NOMO-1 treated with dmso at 0.1 percent for 144 hours (cell line): ENCODE results near the gene SLAMF9.
"Not testable (repeated sequence)": the region's sequence is repeated elsewhere in the genome, so short reads cannot be mapped to it uniquely, and the experiment has no call there.

Experiments
- DNase-seq: peaks from one replicate; lab custom pipeline; 2025; ENCODE audit not compliant: unreplicated experiment; lab: John Stamatoyannopoulos, UW

SLAMF9 gene

DNA sequence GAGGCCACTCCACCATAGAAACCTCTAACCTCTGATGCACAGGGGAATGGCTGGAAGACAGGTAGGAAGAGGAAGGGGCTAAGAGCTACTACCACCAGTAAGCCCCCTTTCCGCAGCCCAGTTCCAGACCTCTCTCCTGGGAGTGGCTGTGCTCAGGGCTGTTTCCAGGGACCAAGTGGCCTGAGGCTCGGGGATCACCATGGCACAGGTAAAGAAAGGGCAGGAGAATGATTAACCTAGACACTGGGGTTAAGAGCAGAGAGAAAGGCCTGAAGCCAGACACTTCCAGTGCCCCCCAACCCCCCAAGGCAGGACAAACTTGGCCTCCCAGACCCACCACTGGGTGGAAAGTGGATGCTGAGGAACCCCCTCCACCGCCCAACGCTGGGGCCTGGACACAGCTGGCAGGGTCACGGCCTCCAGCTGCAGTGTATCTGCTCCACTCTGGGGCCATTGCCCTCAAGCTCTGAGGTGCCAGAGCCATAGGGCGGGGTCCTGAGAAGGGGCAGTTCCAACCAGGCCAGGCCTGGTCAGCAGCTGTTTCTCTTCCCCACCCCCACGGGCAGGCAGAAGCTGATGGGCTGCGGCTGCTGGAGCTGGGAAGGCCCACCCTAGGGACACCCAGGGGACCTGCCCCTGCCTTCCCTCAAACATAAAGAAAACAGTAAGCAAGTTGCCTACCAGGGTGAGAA, 31.4 kb downstream of the SLAMF9 start:
- no peak for DNase-seq

DNA sequence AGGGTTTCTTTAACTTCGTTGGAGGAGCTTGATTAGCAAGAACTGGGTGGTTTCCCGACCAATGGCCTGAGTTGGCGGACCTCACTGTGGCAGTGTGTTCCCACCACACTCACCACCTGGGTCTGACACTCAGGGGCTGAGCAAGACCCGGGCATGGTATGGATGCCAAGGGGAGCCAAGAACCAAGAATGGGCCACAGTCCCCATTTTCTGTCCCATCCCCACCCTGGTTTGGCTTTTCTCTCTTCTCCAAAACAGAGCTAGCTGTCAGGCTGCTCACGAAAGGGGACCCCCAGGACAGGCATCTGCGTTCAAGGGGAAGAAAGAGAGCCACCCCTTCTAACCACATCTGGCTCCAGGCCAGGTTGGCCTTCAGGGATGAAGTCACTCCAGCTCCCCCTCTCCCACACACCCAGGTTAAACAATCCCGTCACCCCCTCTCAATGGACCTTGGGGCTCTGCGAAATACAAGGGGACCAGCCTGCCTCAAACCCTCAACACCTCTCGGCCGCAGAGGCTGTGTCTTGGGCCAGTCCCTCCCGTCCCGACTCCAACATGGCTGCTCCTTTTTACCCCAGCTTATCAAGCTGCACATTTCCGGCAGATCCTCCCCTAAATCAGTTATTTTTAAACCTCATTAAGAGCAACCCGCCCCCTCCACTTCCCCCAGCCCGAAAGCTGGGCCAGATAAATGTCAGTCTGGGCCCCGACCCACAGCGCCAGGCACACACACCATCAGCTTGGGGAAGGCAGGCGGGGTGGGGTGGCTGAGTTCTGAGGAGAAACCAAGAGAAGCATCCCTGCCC, 32.1 kb downstream of the SLAMF9 start:
- no peak for DNase-seq

DNA sequence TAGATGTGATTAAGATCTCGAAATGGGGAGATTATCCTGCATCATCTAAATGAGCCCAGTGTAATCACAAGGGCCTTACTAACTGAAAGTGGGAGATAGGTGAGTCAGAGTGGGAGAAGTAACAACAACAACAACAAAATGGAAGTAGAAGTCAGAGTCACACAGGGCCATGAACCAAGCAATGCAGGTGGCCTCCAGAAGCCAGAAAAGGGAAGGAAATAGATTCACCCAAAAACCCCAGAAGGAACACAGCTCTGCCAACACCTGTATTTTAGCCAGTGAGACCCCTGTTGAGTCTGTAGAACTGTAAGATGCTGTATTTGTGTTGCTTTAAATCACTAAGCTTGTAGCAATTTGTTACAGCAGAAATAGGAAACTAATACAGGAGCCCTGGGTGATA, 32.8 kb downstream of the SLAMF9 start:
- no peak for DNase-seq

DNA sequence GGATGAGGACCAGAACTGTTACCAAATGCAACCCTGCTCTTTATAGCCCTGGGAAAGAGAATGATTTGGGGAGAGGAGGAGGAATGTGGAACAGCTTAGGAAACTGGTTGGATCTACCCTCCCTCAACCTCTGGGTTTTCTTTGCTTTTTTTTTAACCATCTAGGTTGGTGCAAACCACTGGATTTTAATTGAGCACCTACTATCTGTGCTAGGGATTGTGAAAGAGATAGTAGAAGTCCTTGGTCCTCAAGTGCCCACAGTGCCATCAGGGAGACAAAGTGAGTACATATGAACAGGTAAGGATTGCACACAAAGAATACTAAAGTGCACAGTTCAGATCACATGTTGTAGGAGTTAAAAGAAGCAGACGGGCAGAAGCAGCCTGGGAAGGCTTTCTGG, 33.4 kb downstream of the SLAMF9 start:
- DNase-seq, result no peak

DNA sequence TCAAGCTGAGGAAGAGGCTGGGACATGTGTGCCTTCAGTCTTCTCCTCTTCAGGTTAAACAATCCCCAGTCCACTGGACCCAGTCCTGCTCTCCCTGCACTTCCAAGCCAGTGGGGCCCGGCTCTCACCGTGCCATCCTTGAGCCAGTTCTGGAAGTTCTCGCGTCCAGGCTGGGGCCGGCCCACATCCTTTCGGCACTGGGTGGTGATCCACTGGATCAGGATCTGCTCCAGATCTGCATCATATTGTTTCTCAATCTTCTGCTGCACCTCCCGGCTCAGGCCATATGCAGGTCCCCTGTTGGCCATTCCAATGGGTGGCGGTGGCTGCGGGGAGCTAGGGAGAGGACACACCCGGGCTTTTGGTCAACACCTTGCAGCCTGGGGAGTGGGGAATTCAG, 33.8 kb downstream of the SLAMF9 start:
- DNase-seq, result no peak

DNA sequence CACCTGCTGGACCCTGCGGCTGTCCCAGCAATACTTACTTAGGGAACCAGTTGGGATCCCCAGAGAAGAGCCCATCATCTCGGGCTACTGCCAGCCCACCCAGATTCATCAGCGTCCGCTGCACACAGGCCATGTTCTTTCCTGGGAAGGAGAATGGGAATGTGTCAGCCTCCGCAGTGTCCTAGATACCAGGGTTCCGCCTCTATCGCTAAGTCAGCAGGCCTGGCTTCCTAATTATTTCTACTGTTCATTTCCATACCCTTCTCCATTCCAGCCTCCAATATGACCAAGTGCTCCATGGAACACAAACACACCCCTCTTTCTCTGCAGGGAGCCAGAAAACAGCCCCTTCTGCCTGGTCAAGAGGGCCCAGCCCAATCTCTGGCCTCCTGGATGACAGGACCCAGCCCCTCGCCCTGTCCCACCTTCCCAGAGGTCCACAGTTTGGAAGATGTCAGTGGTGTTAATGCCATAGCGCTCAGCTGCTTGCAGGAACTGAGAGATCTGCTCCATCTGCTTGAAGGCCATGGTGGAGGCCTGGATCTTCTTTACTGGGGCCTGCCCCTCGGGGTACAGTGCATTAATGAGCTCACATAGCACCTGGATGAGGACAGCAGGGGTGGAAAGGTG, 34.7 kb downstream of the SLAMF9 start:
- no peak for DNase-seq

DNA sequence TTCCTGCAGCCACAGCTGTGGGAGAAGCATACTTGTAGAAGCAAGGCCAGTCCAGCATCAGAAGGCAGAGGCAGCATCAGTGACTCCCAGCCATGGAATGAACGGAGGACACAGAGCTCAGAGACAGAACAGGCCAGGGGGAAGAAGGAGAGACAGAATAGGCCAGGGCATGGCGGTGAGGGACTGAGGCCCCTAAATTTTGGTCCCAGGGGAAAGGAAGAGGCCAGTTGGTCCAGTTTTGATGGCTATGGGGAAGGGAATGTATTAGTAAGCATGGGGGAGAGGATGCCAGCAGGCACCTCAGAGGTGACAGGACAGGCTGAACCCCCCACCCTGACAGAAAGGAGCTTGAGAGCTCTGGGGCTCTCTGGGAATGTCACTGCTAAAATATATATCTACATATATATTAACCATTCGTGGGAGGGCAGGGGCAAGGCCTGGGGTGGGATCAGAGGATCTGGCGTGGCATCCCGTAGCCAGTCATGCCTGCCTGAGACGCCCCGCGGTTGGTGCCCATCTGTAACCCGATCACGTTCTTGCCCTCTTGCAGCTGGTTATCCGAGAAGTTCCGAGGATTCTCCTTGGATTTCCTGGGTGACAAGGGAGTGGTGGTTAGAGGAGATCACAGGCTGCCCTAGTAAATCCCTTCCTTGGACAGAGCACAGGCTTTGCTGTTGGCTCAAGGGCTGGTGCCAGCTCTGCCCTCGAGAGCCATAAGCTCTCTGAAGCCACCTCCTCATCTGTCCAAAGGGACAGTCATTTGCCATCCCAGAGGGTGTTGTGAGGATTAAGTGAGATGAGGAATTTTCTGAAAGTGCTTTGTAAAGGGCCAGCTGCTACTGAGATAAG, 35.5 kb downstream of the SLAMF9 start:
- no peak for DNase-seq

DNA sequence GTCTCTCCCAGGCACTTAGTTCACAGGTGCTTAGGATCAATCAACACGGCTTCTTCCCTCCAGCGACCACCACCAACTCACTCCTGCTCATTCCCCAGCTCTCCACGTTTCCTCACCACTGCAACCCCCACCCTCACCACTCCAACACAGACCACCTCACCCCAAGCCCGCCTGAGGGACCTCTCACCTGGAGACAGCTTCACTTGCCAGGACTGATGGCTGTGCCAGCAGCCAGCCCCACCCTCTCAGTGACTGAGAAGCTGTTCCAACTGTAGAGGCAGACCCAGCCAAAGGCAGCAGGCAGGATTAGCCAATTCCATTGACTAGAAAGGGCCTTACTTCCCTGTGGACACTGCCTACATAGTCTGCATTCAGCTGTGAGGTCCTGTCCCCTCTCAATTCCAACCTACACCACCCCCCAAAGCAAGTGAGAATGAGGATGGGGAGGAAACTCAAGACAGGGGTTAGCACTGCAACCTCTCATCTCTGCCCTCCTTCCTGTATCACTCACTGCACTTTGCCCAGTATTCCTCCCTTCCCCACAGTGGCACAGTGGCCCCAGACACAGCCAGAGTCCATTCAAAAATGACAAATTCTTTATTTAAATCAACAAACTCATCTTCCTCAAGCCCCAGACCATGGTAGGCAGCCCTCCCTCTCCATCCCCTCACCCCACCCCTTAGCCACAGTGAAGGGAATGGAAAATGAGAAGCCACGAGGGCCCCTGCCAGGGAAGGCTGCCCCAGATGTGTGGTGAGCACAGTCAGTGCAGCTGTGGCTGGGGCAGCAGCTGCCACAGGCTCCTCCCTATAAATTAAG, 36.3 kb downstream of the SLAMF9 start:
- no peak for DNase-seq

DNA sequence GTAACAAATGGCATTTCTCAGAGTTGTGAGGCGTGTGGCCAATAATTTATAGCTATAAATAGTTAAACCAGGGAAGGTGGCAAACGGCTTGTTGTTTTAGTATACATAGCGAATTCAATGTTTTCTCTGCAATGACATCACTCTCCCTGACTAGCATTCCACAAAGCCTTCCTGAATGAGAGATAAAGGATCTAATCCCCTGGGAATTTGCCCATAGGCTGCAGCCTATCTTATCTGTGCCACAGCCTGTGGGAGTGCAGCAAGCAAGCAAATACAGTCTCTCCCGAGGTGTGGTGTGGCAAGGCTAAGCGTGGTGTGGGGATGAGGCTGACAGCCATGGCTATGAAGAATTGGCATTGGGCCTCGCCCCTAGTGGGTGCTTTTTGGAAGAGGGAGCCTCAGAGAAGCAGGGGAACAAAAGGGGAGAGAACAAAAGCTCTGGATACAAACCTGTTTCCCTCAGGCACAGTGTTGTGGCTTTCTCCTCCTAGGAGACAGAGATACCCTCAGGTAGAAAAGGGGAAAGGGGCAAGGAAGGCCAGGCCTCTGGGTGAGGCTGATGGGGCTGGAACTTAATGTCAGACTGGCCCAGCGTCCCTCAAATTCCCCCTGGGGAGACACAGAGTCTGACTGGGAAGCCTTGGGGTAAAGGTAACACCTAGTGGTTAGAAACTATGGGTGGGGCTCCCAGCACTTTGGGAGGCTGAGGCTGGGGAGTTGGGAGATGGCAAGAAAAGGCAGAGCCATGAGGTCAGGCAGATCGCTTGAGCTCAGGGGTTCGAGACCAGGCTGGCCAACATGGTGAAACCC, 37.6 kb downstream of the SLAMF9 start:
- no peak for DNase-seq

DNA sequence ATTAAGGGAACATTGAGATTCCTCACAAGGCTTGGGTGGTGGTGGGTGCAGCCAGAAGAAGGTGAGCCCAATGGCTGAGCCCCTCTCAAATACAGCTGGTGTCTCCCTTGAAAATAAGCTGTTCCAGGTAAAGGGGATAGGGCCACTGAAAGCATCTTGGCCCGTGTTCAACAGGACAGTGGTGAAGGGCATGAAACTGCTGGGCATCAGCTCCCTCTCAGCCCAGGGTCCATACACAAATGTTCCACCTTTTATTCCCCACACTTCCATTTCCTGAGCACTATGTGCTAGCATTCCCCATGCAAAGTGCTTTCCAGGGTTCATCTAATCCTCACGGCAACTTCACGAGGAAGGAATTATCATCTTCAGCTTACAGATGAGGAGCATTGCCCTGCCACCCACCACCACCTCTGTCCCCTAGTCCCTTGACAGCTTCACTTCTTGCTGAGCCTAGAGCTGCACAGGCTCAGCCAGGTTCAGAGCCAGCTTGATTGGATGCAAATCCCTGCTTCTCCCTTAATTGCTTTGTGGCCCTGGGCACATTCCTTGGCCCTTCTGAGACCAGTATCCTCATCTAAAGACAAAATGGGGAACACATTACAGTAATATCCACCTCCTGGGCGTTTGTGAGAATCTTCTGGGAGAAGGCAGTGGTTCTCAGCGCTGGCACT, 38.3 kb downstream of the SLAMF9 start:
- no peak for DNase-seq

DNA sequence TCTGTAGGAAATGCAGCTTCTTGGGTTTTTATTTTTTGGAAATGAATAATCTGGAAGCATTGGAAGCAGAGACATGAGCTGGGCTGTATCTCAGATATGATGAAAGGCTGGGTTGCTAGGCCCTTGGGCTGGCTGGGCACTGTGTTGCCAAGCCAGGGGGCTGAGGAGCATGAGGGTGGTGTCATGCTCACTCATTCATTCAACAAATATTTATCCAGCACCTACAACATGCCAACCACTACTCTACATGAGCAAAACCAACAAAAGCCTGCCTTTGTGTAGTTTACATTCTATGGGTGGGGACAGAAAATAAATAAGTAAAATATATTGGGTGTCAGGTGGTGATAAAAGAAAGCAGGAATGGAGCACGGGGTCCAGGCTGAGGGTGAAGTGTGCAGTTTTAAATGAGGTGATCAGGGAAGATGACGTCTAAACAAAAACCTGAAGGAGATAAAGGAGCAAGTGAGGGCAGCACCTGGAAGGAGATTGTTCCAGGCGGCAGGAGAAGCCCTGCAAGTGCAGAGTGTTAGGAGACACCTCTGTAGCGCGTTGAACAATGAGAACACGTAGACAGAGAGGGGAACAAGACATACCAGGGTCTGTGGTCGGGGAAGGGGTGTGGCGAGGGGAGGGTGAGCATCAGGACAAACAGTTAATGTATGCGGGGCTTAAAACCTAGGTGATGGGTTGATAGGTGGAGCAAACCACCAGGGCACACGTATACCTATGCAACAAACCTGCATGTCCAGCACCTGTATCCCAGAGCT, 39.6 kb downstream of the SLAMF9 start:
- no peak for DNase-seq

DNA sequence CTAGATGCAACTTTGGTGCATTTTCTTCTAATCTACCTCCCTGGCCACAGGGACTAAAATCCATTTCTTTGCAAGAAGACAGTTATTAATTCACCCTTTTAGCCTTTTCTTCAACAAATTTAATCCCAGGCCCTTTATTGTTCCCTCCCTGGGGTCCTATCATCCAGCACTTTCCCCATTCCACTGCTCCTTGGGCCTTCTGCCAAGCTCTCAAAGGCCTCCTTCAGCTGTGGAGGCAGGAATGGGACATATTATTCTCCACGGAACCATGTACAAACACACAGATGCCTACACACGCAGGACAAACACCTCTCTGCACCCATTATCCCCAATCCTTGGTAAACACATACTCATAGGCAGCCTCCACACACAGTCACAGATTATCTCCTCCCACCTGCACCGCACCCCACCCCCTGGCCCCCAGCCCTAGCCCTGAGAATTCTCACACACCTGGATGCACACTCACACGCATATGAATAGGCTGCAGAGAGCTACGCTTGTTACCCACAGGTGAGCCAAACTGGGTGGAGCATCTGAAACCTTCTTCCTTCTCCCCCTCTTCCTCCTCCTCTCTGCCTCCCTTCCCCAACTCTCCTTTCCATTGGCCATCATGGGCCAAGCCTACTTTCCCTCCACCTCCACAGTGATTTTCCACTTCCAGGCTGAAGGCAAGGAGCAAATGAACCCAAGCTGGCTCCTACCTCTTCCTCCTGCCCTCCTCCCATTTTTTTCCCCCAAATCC, 40.4 kb downstream of the SLAMF9 start:
- DNase-seq, result no peak

DNA sequence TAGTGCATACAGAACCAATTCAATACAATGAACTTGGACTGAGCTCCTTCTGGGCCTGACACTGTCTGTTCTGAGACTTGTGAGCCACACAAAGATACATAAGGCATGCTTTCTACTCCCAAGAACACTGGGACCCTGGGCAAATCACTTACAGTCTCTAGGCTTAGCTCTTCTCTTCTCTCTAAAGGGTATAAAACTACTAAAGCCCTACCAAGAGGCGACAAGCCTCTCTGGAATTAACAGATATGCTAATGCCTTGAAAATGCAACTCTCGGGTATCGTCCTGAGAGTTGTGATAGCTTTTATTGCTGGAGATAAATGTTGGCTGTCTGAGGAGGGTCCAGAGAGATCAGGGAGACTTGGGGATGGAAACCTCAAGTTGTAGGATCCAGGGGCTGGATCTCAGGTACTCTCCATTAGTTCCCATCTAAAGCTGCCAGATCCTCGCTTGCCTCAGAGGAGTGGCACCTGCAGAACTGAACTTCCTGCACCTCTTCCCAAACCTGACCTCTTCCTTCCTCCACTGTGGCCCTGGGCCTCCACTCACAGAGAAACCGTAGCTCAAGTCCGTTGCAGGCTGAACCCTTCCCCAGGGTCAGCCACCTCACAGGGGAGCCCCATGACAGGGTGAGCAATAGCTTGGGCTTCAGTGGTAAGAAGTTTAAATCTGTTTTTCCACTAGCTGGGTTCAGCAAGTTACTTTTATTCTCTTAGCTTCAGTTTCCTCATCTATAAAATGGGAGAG, 42.5 kb downstream of the SLAMF9 start:
- DNase-seq, result no peak

DNA sequence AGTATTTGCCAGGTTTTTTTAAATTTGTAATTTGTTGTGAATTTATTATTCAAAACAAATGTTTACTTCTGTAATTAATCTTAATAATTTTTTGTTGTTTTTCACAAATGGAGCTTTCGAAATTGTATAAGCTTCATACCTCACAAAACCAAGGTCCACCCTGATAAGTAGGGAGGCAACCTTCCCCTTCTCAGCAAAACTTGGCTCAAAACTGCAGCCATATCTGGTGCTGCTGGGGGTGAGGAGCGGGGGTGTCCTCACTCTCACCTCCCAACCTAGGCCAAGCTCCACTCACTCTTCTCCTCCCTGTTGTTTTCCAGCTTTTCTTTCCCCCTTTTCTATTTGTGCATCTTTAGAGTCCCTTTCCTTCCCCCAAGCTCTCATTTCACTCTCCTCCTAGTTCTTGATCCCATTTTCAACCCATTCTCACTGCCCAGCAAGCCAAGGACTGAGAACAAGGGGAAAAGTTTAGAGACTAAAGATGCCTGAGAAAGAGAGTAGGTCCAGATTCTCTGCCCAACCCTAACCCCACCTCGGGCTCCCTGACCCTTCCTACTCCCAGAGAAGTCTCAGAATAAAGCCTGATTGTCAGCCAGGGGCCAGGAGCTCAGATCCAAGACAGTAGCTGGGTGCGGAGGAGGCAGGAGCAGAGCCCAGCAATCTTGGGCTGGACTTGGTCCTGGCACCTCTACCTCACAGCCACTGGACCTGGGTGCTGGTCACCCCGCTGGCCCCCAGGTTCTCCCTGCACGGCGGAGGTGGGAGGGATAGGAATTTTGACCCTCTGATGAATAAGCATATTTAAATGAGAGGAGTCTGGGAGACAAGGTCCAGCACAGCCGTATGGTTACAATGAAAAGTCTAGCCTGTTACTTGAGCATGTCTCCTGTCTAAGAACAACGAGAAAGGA, 45.8 kb downstream of the SLAMF9 start:
- no peak for DNase-seq

DNA sequence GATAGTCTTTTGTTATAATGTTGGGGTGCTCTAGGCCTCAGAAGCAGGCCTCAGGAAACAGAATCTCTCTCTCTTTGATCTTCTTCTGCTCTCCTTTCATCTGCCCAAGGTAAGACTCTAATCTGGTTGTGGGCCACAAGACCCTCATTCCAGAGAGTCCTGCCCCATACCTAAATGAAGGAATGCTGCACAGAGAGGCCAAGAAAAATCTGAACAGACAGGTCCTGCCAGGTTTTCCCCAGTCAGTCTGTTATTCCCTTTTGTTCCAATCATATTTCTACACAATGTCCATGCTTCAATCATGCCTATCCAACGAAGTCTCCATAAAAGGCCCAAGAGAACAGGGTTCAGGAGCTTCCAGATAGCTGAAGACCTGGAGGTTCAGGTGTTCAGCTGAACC, 47.1 kb downstream of the SLAMF9 start:
- DNase-seq, result no peak

DNA sequence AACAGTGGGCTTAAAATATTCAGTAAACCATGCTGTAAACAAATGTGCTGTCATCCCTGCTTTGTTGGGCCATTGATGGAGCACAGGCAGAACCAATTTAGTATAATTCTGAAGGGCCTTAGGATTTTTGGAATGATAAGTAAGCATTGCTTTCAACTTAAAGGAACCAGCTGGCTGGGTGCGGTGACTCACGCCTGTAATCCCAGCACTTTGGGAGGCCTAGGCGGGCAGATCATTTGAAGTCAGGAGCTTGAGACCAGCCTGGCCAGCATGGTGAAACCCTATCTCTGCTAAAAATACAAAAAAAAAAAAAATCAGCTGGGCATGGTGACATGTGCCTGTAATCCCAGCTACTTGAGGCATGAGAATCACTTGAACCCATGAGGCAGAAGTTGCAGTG, 50.0 kb downstream of the SLAMF9 start:
- not testable (repeated sequence) for DNase-seq
